BLaER1 treated with 17β-estradiol and CSF1 and Interleukin-3, amounts not matched to agents 10 nM and 100 nM (cell line): ENCODE results near the gene CSMD2.

Source experiments
- H3K27ac ChIP-seq, 11 experiments: shearing (Covaris generic); formaldehyde crosslinking; 2 replicates each; pipeline ENCODE4 v1.8.1; 2022
- H3K27me3 ChIP-seq, 11 experiments: shearing (Covaris generic); formaldehyde crosslinking; 2 replicates each; pipeline ENCODE4 v1.8.1; 2022
- H3K36me3 ChIP-seq, 11 experiments: shearing (Covaris generic); formaldehyde crosslinking; 2 replicates each; pipeline ENCODE4 v1.8.1; 2022
- H3K4me1 ChIP-seq, 10 experiments: shearing (Covaris generic); formaldehyde crosslinking; 2 replicates each; pipeline ENCODE4 v1.8.1; 2022
- H3K4me2 ChIP-seq, 11 experiments: shearing (Covaris generic); formaldehyde crosslinking; 2 replicates each; pipeline ENCODE4 v1.8.1; 2022
- H3K4me3 ChIP-seq, 10 experiments: shearing (Covaris generic); formaldehyde crosslinking; 2 replicates each; pipeline ENCODE4 v1.8.1; 2022
- H3K9ac ChIP-seq, 11 experiments: shearing (Covaris generic); formaldehyde crosslinking; 2 replicates each; pipeline ENCODE4 v1.8.1; 2022
- H3K9me3 ChIP-seq, 11 experiments: shearing (Covaris generic); formaldehyde crosslinking; replicated peaks in 1 of 11; 2 replicates each; pipeline ENCODE4 v1.8.1; 2022
- H4K20me1 ChIP-seq, 11 experiments: shearing (Covaris generic); formaldehyde crosslinking; 2 replicates each; pipeline ENCODE4 v1.8.1; 2022
- Cebpa-rat ChIP-seq, 11 experiments: shearing (Covaris generic); IDR thresholded peaks; 2 replicates each; pipeline ENCODE4 v1.8.1; 2022

The CSMD2 gene

DNA sequence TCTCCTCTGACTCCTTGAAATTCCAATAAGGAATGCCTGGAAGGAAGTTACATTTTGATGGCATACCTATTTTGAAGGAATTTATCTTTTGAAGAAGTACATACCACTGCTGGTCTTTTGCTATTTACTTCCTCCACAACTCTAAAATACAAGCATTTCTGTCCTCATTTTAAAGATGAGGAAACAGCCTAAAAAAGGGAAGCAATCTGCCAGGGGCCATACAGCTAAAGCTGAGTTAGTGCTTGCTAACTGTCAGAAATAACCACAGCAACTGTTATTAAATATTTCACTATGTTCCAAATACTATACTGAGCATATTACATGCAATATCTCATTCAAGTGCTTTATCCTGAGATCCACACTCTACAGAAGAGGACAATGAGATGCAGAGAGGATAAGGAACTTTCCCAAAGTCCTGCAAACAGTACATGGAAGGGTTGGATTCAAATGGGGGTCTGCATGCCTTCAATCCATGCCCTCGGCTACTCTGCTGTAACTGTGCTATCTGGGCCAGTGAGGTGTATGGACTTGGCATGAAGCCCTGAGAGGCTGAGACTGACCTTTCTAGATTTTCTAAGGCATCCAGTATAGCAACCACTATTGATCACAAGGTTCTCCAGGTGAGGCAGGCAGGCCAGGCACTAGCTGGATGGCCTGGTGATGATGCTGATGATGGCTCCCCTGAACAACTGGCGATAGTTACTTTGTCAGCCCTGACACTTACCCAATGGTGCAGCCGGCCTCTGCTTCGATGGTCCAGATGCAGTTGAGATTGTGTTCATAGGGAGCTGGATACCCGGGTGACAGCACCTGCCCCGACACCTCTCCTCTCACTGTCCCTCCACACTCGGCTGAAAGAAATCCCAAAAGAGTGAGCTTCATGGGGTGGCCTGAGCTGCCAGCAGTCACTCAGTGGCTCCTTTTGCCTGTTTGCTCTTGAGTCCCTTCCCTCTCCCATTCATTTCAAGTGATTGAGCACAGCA is 472.5 kb downstream of the CSMD2 start:
- H4K20me1 ChIP-seq = no peaks in the 10 kb centered on the region
- H3K4me3 ChIP-seq = no peak overlapping the region
- H3K9me3 ChIP-seq = peaks cover 0 to 19% (median 0%) of the 10 kb centered on the region in 11 experiments; a peak in 6 of 22 replicates
- no peak for TF ChIP-seq Cebpa-rat (IDR thresholded peaks at IDR 0.05)
- H3K4me2 ChIP-seq = peak overlapping the region in 2 of 11 experiments; percentile 51 to 60; a peak in 4 of 22 replicates
- no peaks in the 10 kb centered on the region for H3K27me3 ChIP-seq
- H3K9ac ChIP-seq = no peak overlapping the region
- H3K4me1 ChIP-seq = peaks cover 0 to 17% (median 0%) of the 10 kb centered on the region in 10 experiments; a peak in 6 of 20 replicates
- no peaks in the 10 kb centered on the region for H3K36me3 ChIP-seq
- H3K27ac ChIP-seq = peak overlapping the region in 1 of 11 experiments; percentile 5; a peak in 1 of 22 replicates

DNA sequence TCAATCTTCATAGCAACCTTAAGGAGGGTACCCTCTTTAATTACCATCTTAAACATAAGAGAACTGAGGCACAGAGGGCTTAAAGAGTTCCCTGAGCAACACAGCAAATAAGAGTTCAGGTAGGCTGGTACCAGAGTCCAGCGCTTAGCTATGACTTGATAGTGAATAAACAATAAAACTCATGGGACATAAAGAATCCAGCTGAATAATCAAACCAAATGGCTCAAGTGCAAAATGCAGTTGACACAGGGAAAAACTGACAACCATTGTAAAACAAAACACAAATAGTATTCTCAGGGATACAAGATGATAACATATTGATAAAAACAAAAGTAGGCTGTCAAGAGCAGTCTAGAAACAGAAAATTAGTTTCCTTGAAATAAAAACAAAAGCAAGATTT is 478.0 kb downstream of the CSMD2 start:
- H3K4me3 ChIP-seq = no peak overlapping the region
- no peaks in the 10 kb centered on the region for H3K27me3 ChIP-seq
- no peak overlapping the region for H3K9ac ChIP-seq
- H3K27ac ChIP-seq = no peak overlapping the region
- H3K36me3 ChIP-seq = no peaks in the 10 kb centered on the region
- H3K4me1 ChIP-seq = peaks cover 0 to 6% (median 0%) of the 10 kb centered on the region in 10 experiments; a peak in 6 of 20 replicates
- no peak for TF ChIP-seq Cebpa-rat (IDR thresholded peaks at IDR 0.05)
- H3K4me2 ChIP-seq = no peak overlapping the region
- no peaks in the 10 kb centered on the region for H4K20me1 ChIP-seq
- H3K9me3 ChIP-seq = no peaks in the 10 kb centered on the region

GRCh38 chr1:33686551-33686950 is 478.5 kb downstream of the CSMD2 start:
- no peak overlapping the region for H3K4me3 ChIP-seq
- H3K27ac ChIP-seq = no peak overlapping the region
- H4K20me1 ChIP-seq = no peaks in the 10 kb centered on the region
- no peak overlapping the region for H3K4me2 ChIP-seq
- no peak for TF ChIP-seq Cebpa-rat (IDR thresholded peaks at IDR 0.05)
- H3K9ac ChIP-seq = no peak overlapping the region
- peaks cover 0 to 2% (median 0%) of the 10 kb centered on the region in 10 experiments; a peak in 1 of 20 replicates for H3K4me1 ChIP-seq
- H3K27me3 ChIP-seq = no peaks in the 10 kb centered on the region
- no peaks in the 10 kb centered on the region for H3K36me3 ChIP-seq
- H3K9me3 ChIP-seq = no peaks in the 10 kb centered on the region

- Histone ChIP-seq H3K27ac (no peak overlapping the region), H3K36me3 (no peaks in the 10 kb centered on the region), H4K20me1 (no peaks in the 10 kb centered on the region), H3K27me3 (no peaks in the 10 kb centered on the region), H3K4me1 (no peaks in the 10 kb centered on the region), H3K9me3 (no peaks in the 10 kb centered on the region), H3K9ac (no peak overlapping the region), H3K4me3 (no peak overlapping the region), H3K4me2 (no peak overlapping the region)
- no peak for TF ChIP-seq Cebpa-rat (IDR thresholded peaks at IDR 0.05)
Measured at GRCh38 chr1:33685256-33685655, 479.8 kb downstream of the CSMD2 start.

- Histone ChIP-seq H3K36me3 (no peaks in the 10 kb centered on the region), H3K27ac (no peak overlapping the region), H3K9me3 (no peaks in the 10 kb centered on the region), H4K20me1 (no peaks in the 10 kb centered on the region), H3K4me1 (no peaks in the 10 kb centered on the region), H3K4me3 (no peak overlapping the region), H3K27me3 (no peaks in the 10 kb centered on the region), H3K4me2 (no peak overlapping the region), H3K9ac (no peak overlapping the region)
- TF ChIP-seq Cebpa-rat (IDR thresholded peaks at IDR 0.05) = no peak
Measured at GRCh38 chr1:33684396-33685179, 480.4 kb downstream of the CSMD2 start.

GRCh38 chr1:33683913-33684312 is 481.1 kb downstream of the CSMD2 start:
- H3K27ac ChIP-seq = no peak overlapping the region
- TF ChIP-seq Cebpa-rat (IDR thresholded peaks at IDR 0.05) = no peak

GRCh38 chr1:33682371-33682770 is 482.7 kb downstream of the CSMD2 start:
- H3K27ac ChIP-seq = no peak overlapping the region
- no peaks in the 10 kb centered on the region for H3K36me3 ChIP-seq
- no peak for TF ChIP-seq Cebpa-rat (IDR thresholded peaks at IDR 0.05)
- H3K9me3 ChIP-seq = no peaks in the 10 kb centered on the region
- no peaks in the 10 kb centered on the region for H3K4me1 ChIP-seq
- H4K20me1 ChIP-seq = no peaks in the 10 kb centered on the region
- H3K4me3 ChIP-seq = no peak overlapping the region
- H3K9ac ChIP-seq = no peak overlapping the region
- no peak overlapping the region for H3K4me2 ChIP-seq
- no peaks in the 10 kb centered on the region for H3K27me3 ChIP-seq

More at GRCh38 chr1:33683913-33684312, 481.1 kb downstream of the CSMD2 start:
- H3K36me3 ChIP-seq = no peaks in the 10 kb centered on the region
- H3K9ac ChIP-seq = no peak overlapping the region
- no peaks in the 10 kb centered on the region for H4K20me1 ChIP-seq
- H3K4me1 ChIP-seq = no peaks in the 10 kb centered on the region
- H3K4me2 ChIP-seq = no peak overlapping the region
- H3K9me3 ChIP-seq = no peaks in the 10 kb centered on the region
- no peak overlapping the region for H3K4me3 ChIP-seq
- no peaks in the 10 kb centered on the region for H3K27me3 ChIP-seq

DNA sequence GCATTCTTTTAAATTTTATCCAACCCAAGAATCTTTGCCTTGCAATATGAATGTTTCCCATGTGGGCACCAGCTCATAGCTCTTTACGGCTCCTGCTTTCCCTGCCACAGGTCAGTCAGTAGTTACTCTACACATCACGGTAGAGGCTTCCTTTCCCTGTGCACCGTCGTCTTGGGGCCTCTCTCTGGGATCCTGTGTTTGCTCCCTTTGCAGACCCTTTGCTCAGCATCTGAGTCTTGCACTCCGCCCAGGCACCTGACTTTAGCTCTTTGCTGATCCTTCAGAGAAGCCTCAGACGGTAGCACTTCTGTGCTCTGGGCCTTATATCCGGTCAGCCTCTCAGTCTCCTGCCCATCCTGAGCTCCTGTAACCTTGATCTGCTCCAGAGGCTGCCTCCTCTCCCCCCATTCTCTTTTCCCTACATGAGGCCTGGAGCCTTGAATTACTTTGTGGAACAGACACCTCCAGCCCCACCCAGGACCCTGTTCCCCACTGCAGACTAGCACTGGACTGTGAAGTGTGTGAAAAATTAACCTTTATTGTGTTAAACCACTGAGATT is 484.7 kb downstream of the CSMD2 start:
- H3K4me2 ChIP-seq = no peak overlapping the region
- no peaks in the 10 kb centered on the region for H3K4me1 ChIP-seq
- H3K36me3 ChIP-seq = no peaks in the 10 kb centered on the region
- H3K9ac ChIP-seq = no peak overlapping the region
- H3K9me3 ChIP-seq = no peaks in the 10 kb centered on the region
- TF ChIP-seq Cebpa-rat (IDR thresholded peaks at IDR 0.05) = no peak
- no peaks in the 10 kb centered on the region for H3K27me3 ChIP-seq
- no peak overlapping the region for H3K4me3 ChIP-seq
- no peak overlapping the region for H3K27ac ChIP-seq
- H4K20me1 ChIP-seq = no peaks in the 10 kb centered on the region

GRCh38 chr1:33670567-33670966 is 494.5 kb downstream of the CSMD2 start:
- H3K4me1 ChIP-seq = no peaks in the 10 kb centered on the region
- no peak overlapping the region for H3K9ac ChIP-seq
- H3K27ac ChIP-seq = no peak overlapping the region
- no peaks in the 10 kb centered on the region for H4K20me1 ChIP-seq
- H3K4me2 ChIP-seq = no peak overlapping the region
- no peaks in the 10 kb centered on the region for H3K27me3 ChIP-seq
- H3K36me3 ChIP-seq = no peaks in the 10 kb centered on the region
- no peak overlapping the region for H3K4me3 ChIP-seq
- H3K9me3 ChIP-seq = peaks cover 18 to 34% (median 28%) of the 10 kb centered on the region in 11 experiments
- TF ChIP-seq Cebpa-rat (IDR thresholded peaks at IDR 0.05) = no peak
